Measurements from ENCODE around the gene PKP4.

DNA sequence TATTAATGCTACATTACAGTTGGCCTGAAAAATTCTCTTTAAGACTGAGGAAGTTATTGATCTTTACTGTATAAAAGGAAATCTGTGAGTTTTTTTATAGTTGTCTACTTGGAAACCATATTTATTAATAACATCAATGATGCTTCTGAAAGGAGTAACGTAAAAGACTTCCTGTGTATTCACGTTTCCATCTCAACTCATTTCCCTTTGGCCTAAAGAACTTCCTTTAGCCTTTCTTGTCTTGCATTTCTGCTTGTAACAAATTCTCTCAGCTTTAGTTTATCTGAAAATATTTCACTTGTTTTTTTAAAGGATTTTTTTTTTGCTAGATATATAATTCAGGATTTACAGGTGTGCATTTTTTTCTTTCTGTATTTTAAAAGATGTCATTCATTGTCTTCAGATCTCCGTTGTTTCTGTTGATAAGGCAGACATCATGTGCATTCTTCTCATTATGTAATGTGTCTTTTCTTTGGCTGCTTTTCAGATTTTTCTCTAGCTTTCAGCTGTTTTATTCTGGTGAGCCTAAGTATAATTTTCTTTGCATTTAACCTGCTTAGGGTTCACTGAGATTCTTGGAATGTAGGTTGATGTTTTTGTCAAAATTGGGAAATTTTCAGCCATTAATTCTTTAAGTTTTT lies 179.3 kb downstream of the PKP4 start:
- TF ChIP-seq, protein P1, sequence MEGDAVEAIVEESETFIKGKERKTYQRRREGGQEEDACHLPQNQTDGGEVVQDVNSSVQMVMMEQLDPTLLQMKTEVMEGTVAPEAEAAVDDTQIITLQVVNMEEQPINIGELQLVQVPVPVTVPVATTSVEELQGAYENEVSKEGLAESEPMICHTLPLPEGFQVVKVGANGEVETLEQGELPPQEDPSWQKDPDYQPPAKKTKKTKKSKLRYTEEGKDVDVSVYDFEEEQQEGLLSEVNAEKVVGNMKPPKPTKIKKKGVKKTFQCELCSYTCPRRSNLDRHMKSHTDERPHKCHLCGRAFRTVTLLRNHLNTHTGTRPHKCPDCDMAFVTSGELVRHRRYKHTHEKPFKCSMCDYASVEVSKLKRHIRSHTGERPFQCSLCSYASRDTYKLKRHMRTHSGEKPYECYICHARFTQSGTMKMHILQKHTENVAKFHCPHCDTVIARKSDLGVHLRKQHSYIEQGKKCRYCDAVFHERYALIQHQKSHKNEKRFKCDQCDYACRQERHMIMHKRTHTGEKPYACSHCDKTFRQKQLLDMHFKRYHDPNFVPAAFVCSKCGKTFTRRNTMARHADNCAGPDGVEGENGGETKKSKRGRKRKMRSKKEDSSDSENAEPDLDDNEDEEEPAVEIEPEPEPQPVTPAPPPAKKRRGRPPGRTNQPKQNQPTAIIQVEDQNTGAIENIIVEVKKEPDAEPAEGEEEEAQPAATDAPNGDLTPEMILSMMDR (conservative IDR thresholded peaks at IDR 0.05 in 1 of 2, IDR thresholded peaks at IDR 0.05 in 1 of 2; ENCODE audit: extremely low read depth in 1 of 2, insufficient read depth in 1 of 2, low read depth in 1 of 2, low read length in 2 of 2), result no peak
- no peak for TF ChIP-seq EZH2 (IDR thresholded peaks at IDR 0.05; ENCODE audit: borderline replicate concordance, low read length)
